Stimulated activated effector memory CD8-positive, alpha-beta T cell treated with anti-CD3 and anti-CD28 coated beads, Interleukin-12 subunit alpha, Interleukin-12 subunit beta, amount 100 ng/mL, for 72 hours (primary cell): ENCODE results near the gene PRKACB.
"Not testable (repeated sequence)": the region's sequence is repeated elsewhere in the genome, so short reads cannot be mapped to it uniquely, and the experiment has no call there.

Experiments used
- ATAC-seq: fragments of 150-1000 bp; cut with Tn5 transposase; 2 replicates; pipeline ENCODE4 v1.10.0; 2021
- DNase-seq, 2 donors: peaks; one replicate each; pipeline ENCODE4 v3.0.0; 2021 to 2022; ENCODE audit warnings: low spot score in 2 of 2
- H3K27ac Mint-ChIP-seq: one replicate; pipeline ENCODE4 v1.8.0; 2022; ENCODE audit warnings: mild to moderate bottlenecking, mixed read lengths
- H3K36me3 Mint-ChIP-seq: one replicate; pipeline ENCODE4 v1.8.0; 2022; ENCODE audit warnings: mild to moderate bottlenecking, mixed read lengths
- H3K4me1 Mint-ChIP-seq: one replicate; pipeline ENCODE4 v1.8.0; 2022; ENCODE audit warnings: mixed read lengths
- H3K4me3 Mint-ChIP-seq: one replicate; pipeline ENCODE4 v1.8.0; 2022; ENCODE audit warnings: mild to moderate bottlenecking, mixed read lengths
- H3K9me3 Mint-ChIP-seq: one replicate; pipeline ENCODE4 v1.8.0; 2022; ENCODE audit warnings: mixed read lengths

Gene PRKACB

DNA sequence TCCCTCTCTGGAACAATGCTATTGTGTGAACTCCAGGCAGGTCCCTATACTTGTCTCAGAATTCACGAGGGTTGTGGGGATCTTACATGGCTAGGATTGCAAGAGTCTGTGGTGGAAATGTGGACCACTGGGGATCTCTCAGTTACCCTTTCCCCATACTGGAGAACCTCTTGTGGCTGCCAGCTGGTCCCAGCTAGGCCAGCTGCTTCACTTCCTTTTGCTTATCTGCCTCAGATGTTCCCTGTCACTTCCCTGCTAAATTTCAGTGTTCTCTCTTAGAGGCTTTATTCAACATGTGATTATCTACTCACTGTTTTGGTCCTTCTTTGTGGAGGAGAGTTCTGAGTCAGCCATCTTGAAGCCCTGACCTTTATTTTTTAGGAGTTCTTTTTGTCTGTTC lies 81.6 kb downstream of the PRKACB start:
- peaks cover 13% of the 10 kb centered on the region for H3K36me3 Mint-ChIP-seq

DNA sequence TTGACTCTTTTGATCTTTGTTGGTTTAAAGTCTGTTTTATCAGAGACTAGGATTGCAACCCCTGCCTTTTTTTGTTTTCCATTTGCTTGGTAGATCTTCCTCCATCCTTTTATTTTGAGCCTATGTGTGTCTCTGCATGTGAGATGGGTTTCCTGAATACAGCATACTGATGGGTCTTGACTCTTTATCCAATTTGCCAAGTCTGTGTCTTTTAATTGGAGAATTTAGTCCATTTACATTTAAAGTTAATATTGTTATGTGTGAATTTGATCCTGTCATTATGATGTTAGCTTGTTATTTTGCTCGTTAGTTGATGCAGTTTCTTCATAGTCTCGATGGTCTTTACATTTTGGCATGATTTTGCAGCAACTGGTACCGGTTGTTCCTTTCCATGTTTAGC lies 88.6 kb downstream of the PRKACB start:
- DNase-seq, ATAC-seq, H3K4me1 Mint-ChIP-seq, H3K4me3 Mint-ChIP-seq, H3K9me3 Mint-ChIP-seq, H3K27ac Mint-ChIP-seq: not testable (repeated sequence)
- H3K36me3 Mint-ChIP-seq, result peaks cover 25% of the 10 kb centered on the region

More for the DNA sequence above, 81.6 kb downstream of the PRKACB start:
- ATAC-seq, result no peak
- peaks cover 27% of the 10 kb centered on the region for H3K4me1 Mint-ChIP-seq
- DNase-seq, result no peak
- H3K4me3 Mint-ChIP-seq, result no peak overlapping the region
- peaks cover 6% of the 10 kb centered on the region for H3K9me3 Mint-ChIP-seq
- no peak overlapping the region for H3K27ac Mint-ChIP-seq

DNA sequence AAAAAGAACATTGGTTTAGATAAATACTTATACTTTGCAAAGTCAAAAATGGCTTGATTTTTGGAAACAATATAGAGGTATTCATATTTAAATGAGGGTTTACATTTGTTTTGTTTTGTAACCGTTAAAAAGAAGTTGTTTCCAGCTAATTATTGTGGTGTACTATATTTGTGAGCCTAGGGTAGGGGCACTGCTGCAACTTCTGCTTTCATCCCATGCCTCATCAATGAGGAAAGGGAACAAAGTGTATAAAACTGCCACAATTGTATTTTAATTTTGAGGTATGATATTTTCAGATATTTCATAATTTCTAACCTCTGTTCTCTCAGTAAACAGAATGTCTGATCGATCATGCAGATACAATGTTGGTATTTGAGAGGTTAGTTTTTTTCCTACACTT lies 92.2 kb downstream of the PRKACB start:
- H3K4me1 Mint-ChIP-seq, result no peaks in the 10 kb centered on the region
- H3K27ac Mint-ChIP-seq, result no peak overlapping the region
- H3K4me3 Mint-ChIP-seq, result no peak overlapping the region
- DNase-seq (no peak), ATAC-seq (no peak)
- H3K9me3 Mint-ChIP-seq, result no peaks in the 10 kb centered on the region
- peaks cover 39% of the 10 kb centered on the region for H3K36me3 Mint-ChIP-seq

DNA sequence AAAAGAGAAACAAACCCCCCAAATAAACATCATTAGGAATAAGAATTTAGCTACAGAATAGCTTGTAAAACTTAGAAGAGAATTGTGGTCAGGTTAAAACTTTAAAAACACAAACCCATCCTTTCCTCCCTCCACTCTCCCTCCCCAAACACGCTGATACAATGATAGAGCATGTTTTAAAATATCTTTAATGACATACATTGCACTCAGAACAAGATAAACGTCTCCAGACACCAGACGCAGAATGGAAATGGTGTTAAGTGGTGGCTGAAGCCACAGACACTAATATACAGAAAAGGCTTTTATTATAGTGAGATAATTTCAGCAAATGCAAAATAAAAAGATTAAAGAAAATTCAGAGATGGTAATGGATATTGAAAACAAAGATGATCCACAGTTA lies 98.6 kb downstream of the PRKACB start:
- H3K9me3 Mint-ChIP-seq, result peaks cover 4% of the 10 kb centered on the region
- no peak overlapping the region for H3K4me3 Mint-ChIP-seq
- H3K4me1 Mint-ChIP-seq, result peaks cover 6% of the 10 kb centered on the region
- ATAC-seq (no peak), DNase-seq (no peak)
- peaks cover 14% of the 10 kb centered on the region for H3K36me3 Mint-ChIP-seq
- peak overlapping the region; percentile 9 for H3K27ac Mint-ChIP-seq

DNA sequence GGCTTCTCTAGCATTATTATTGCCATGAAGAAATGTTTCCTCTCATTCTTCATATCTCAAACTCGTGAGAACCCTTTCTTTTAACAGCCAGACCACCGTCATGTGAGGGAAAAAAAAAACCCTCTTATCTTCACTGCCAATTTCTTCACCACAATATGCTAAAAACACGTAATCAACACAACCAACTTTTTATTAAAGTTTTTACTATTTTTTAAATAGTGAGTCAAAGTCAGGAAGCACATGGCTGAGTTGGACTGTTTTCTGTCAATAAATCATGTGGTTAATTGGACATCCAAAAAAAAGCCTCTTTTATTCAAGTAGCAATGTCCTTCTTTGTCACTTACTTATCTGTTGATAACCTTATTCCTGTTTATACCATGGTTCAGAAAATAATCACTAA lies 101.5 kb downstream of the PRKACB start:
- Mint-ChIP-seq H3K9me3 (peaks cover 4% of the 10 kb centered on the region), H3K27ac (no peak overlapping the region), H3K4me3 (no peak overlapping the region), H3K36me3 (no peaks in the 10 kb centered on the region), H3K4me1 (peaks cover 6% of the 10 kb centered on the region)
- DNase-seq (no peak), ATAC-seq (no peak)

- no peak for DNase-seq
- Mint-ChIP-seq H3K36me3 (no peaks in the 10 kb centered on the region), H3K4me1 (peaks cover 6% of the 10 kb centered on the region), H3K9me3 (peaks cover 4% of the 10 kb centered on the region), H3K27ac (no peak overlapping the region), H3K4me3 (no peak overlapping the region)
- no peak for ATAC-seq
Measured at GRCh38 chr1:84246213-84246612, 102.1 kb downstream of the PRKACB start.

- Mint-ChIP-seq H3K4me3 (peak overlapping the region; percentile 56), H3K4me1 (peaks cover 6% of the 10 kb centered on the region), H3K27ac (peak overlapping the region; percentile 90), H3K9me3 (no peaks in the 10 kb centered on the region), H3K36me3 (no peaks in the 10 kb centered on the region)
- peak; percentile 11 to 57 for DNase-seq
- peak; percentile 99 for ATAC-seq
Measured at GRCh38 chr1:84247425-84248220, 103.6 kb downstream of the PRKACB start.

GRCh38 chr1:84250668-84251067 lies 106.6 kb downstream of the PRKACB start:
- DNase-seq (no peak), ATAC-seq (no peak)
- H3K27ac Mint-ChIP-seq, result no peak overlapping the region
- H3K36me3 Mint-ChIP-seq, result no peaks in the 10 kb centered on the region
- peaks cover 6% of the 10 kb centered on the region for H3K4me1 Mint-ChIP-seq
- no peak overlapping the region for H3K4me3 Mint-ChIP-seq
- H3K9me3 Mint-ChIP-seq, result no peaks in the 10 kb centered on the region

DNA sequence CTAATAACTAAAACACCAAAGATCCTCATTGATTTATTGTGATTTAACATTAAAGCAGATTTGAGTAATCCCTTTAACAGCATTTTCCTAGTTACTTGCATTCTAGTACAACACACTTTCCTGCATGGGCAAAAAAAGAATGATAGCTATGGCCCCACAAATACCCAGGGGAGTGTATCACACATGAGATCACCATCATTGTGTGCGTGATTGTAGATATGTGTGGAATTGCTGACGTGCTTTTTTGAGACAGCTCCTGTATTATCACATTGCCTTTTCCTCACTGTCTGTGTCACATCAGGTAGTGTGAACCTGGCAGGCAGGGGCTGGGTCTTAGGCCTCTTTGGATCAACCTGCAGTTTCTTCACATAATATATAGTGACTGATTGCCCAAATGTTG lies 109.0 kb downstream of the PRKACB start:
- no peak for DNase-seq
- H3K4me1 Mint-ChIP-seq, result no peaks in the 10 kb centered on the region
- H3K27ac Mint-ChIP-seq, result no peak overlapping the region
- H3K36me3 Mint-ChIP-seq, result no peaks in the 10 kb centered on the region
- H3K9me3 Mint-ChIP-seq, result peaks cover 4% of the 10 kb centered on the region
- H3K4me3 Mint-ChIP-seq, result no peak overlapping the region
- no peak for ATAC-seq

- Mint-ChIP-seq H3K36me3 (no peaks in the 10 kb centered on the region), H3K9me3 (peaks cover 4% of the 10 kb centered on the region)
- no peak for DNase-seq
Measured at GRCh38 chr1:84253891-84254290, 109.8 kb downstream of the PRKACB start.

GRCh38 chr1:84254703-84255238 lies 110.7 kb downstream of the PRKACB start:
- H3K36me3 Mint-ChIP-seq, result no peaks in the 10 kb centered on the region
- no peaks in the 10 kb centered on the region for H3K4me1 Mint-ChIP-seq
- DNase-seq (no peak), ATAC-seq (no peak)
- H3K4me3 Mint-ChIP-seq, result no peak overlapping the region
- H3K9me3 Mint-ChIP-seq, result peaks cover 4% of the 10 kb centered on the region
- no peak overlapping the region for H3K27ac Mint-ChIP-seq

More at GRCh38 chr1:84253891-84254290, 109.8 kb downstream of the PRKACB start:
- Mint-ChIP-seq H3K4me3 (no peak overlapping the region), H3K4me1 (no peaks in the 10 kb centered on the region), H3K27ac (no peak overlapping the region)
- no peak for ATAC-seq

- H3K4me1 Mint-ChIP-seq, result no peaks in the 10 kb centered on the region
Measured at GRCh38 chr1:84255582-84255981, 111.5 kb downstream of the PRKACB start.

DNA sequence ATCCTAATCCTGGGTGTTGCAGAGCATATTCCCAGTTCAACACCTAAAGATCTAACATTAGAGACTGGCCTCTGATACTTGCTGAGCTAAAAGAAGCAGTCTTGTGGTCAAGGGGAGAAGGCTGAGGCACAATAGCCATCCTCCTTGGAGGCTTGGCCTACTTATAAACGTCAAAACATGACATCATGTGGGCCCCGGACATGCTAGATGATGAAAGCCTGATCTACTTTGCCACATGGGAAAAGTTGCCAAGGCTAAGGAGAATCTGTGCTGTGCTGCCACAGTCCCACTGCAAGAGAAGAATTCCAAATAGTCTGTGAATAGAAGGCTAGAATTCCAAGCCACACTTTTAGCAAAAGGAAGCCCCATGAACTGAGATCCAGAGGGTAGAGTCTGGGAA lies 113.5 kb downstream of the PRKACB start:
- H3K27ac Mint-ChIP-seq, result no peak overlapping the region

More at GRCh38 chr1:84255582-84255981, 111.5 kb downstream of the PRKACB start:
- Mint-ChIP-seq H3K9me3 (peaks cover 4% of the 10 kb centered on the region), H3K36me3 (no peaks in the 10 kb centered on the region), H3K4me3 (no peak overlapping the region), H3K27ac (no peak overlapping the region)
- ATAC-seq (no peak), DNase-seq (no peak)

DNA sequence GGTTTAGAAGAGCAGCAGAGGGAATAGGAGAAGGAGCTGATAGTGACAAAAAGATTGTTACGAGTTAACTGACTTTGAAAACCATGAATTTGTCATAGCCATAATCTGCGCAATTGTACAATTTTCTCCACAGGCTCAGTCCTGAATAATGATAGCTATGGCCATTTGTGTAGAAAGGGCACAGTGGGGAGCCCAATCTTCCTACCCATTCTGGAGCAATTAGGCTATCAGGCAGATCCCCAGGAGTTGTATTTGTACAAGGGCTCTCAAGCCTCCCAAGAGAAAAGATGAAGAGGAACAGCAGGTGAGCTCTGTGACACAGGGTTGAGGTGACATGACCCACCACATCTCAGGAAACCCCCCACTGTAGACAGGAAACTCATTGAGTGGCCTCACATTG lies 115.3 kb downstream of the PRKACB start:
- ATAC-seq, result no peak
- H3K27ac Mint-ChIP-seq, result no peak overlapping the region
- no peak overlapping the region for H3K4me3 Mint-ChIP-seq
- H3K9me3 Mint-ChIP-seq, result peaks cover 4% of the 10 kb centered on the region
- H3K36me3 Mint-ChIP-seq, result no peaks in the 10 kb centered on the region
- no peaks in the 10 kb centered on the region for H3K4me1 Mint-ChIP-seq
- no peak for DNase-seq

More for the DNA sequence above, 113.5 kb downstream of the PRKACB start:
- Mint-ChIP-seq H3K4me1 (no peaks in the 10 kb centered on the region), H3K36me3 (no peaks in the 10 kb centered on the region), H3K4me3 (no peak overlapping the region), H3K9me3 (peaks cover 4% of the 10 kb centered on the region)
- no peak for ATAC-seq
- DNase-seq, result no peak

DNA sequence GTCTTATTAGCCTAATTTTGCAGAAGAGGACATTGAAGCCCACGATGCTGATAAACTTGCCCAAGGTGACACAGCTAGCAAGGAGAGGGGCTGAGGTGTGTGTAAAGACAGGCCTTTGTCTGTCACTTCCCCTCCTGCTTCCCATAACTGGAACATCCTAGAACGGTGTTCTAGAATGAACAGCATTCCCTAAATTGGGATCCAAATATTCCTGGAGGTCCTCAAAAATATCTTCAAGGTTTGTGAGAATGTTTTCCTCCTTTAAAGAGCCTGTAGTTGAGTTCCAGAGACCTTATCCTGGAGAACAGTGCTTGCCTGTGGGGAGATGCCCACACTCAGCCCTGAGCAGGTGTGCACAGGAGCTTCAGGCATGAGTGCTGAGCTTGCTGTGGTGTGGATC lies 115.9 kb downstream of the PRKACB start:
- DNase-seq, result no peak
- Mint-ChIP-seq H3K36me3 (no peaks in the 10 kb centered on the region), H3K4me1 (no peaks in the 10 kb centered on the region), H3K4me3 (no peak overlapping the region), H3K9me3 (peaks cover 4% of the 10 kb centered on the region), H3K27ac (no peak overlapping the region)
- no peak for ATAC-seq

GRCh38 chr1:84260852-84261518 lies 116.9 kb downstream of the PRKACB start:
- ATAC-seq, result no peak
- peaks cover 4% of the 10 kb centered on the region for H3K9me3 Mint-ChIP-seq
- no peak for DNase-seq
- H3K4me3 Mint-ChIP-seq, result no peak overlapping the region
- no peak overlapping the region for H3K27ac Mint-ChIP-seq
- no peaks in the 10 kb centered on the region for H3K4me1 Mint-ChIP-seq
- H3K36me3 Mint-ChIP-seq, result no peaks in the 10 kb centered on the region
